CD4-positive, alpha-beta T cell treated with Interleukin-15 for 4 hours (primary cell): ENCODE measurements around the gene PRR20C.
"Not testable (repeated sequence)": the region's sequence is repeated elsewhere in the genome, so short reads cannot be mapped to it uniquely, and the experiment has no call there.

Source experiments
- DNase-seq: peaks from one replicate; pipeline ENCODE4 v3.0.0-alpha.2; 2020; ENCODE audit warnings: low spot score

PRR20C gene

GRCh38 chr13:57153761-57154160 is at the start of gene PRR20C:
Gene PRR20C (plus strand): TSS chr13:57154061. CDS start chr13:57154448, 387 bp downstream.
- DNase-seq = not testable (repeated sequence)

GRCh38 chr13:57114945-57115344 is 38.9 kb upstream of the PRR20C start:
- no peak for DNase-seq

GRCh38 chr13:57123681-57124080 is 30.2 kb upstream of the PRR20C start:
- no peak for DNase-seq

- DNase-seq = no peak
These were observed 25.0 kb upstream of the PRR20C start for GRCh38 chr13:57128909-57129308.

- DNase-seq = no peak
These were observed 17.8 kb upstream of the PRR20C start for GRCh38 chr13:57136093-57136492.

- DNase-seq = no peak
These were observed 16.3 kb upstream of the PRR20C start for GRCh38 chr13:57137585-57137984.

DNA sequence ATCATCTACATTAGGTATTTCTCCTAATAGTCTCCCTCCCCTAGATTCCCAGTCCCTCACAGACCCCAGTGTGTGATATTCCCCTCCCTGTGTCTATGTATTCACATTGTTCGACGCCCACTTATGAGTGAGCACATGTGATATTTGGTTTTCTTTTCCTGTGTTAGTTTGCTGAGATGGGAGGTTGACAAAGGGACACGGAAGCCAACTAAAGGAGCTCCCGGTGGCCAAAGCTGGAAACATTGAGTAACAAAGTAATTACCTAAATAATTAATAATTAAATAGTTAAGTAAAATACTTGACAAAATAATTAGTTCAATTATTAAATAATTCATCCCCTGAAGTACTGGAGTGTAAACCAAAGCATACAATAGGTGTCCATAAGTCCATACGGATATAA is 14.9 kb upstream of the PRR20C start:
- DNase-seq = no peak

DNA sequence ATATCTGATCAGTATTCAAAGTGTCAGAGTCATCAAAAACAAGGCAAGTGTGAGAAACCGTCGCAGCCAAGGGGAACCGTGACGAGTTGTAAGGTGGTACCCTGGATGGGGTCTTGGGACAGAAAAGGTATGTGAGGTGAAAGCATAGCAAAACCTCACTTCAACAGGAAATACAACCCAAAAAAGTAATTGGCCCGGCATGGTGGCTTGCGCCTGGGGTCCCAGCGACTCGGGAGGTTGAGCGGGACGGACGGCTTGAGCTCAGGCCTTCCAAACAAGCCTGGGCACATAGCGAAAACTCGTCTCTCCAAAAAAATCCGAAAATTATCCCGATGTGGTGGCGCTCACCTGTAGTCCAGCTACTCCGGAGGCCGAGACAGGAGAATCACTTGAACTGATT is 14.1 kb upstream of the PRR20C start:
- DNase-seq = not testable (repeated sequence)

- DNase-seq = not testable (repeated sequence)
These were observed 13.5 kb upstream of the PRR20C start, which contains the start of gene PRR20A for GRCh38 chr13:57140235-57140968. Gene PRR20A (plus strand): TSS chr13:57140918. CDS start chr13:57141305, 387 bp downstream.

GRCh38 chr13:57147188-57147587 is 6.7 kb upstream of the PRR20C start, which contains the start of gene PRR20B:
Gene PRR20B (plus strand): TSS chr13:57147488. CDS start chr13:57147875, 387 bp downstream.
- not testable (repeated sequence) for DNase-seq

- DNase-seq = not testable (repeated sequence)
These were observed 5.8 kb upstream of the PRR20C start for GRCh38 chr13:57148106-57148505.

GRCh38 chr13:57160332-57160731 is 6.5 kb downstream of the PRR20C start, which contains the start of gene PRR20D:
Gene PRR20D (plus strand): TSS chr13:57160632. CDS start chr13:57161019, 387 bp downstream.
- not testable (repeated sequence) for DNase-seq

GRCh38 chr13:57166897-57167296 is 13.0 kb downstream of the PRR20C start, which contains the start of gene PRR20E:
Gene PRR20E (plus strand): TSS chr13:57167197. CDS start chr13:57167584, 387 bp downstream.
- DNase-seq = not testable (repeated sequence)

DNA sequence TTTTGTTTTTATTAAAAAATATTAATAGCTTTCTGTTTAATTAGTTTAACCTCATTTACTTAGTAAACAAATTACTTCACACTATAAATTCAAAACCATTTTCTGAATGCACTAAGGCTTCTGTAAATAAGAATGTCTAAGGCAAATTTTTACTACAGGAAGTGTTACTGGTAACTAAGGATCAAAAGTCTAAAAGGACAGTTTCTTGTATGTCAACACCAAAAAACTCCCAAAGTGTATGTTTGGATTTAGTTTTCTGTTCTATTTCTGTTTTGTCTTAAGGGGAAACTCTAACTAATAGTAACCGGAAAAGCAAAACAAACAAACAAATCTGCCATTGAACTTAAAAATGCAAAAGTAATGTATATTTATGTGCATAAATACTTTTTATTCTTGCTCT is 37.8 kb downstream of the PRR20C start:
- no peak for DNase-seq
